ENCODE data around the gene PPM1H.

DNA sequence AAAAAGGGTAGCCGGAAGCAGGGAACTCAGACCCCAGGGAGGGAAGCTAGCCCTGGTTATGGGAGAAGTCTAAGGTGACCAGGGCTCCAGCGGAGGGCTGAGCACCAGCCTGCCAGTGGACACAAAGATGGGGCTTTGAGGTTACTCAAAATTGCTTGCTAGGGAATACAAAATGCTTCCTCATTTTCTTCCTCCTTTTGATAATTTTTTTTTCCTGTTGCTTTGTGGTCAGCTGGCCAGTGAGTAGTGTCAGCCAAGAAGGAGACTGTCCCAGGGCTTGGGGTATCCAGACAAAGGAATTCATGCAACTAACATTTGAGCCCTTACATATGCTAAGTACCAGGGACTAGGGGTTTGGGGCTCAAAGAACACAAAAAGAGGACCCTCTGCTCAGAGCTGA, 206.2 kb downstream of the PPM1H start:
- no peak for TF ChIP-seq CTCF (IDR thresholded peaks at IDR 0.05; ENCODE audit: low read depth, low read length, missing input control)
- no peak for TF ChIP-seq TAF1 (conservative IDR thresholded peaks at IDR 0.05)
- no peak for TF ChIP-seq YY1 (IDR thresholded peaks at IDR 0.05)
- TF ChIP-seq MAX (IDR thresholded peaks at IDR 0.05), result no peak
- no peak for TF ChIP-seq JUND (IDR thresholded peaks at IDR 0.05)
- TF ChIP-seq REST (IDR thresholded peaks at IDR 0.05), result no peak
- TF ChIP-seq RXRA (IDR thresholded peaks at IDR 0.05), result no peak

Measured in liver (tissue), 3 donors.